K562 (cell line): Measurements from ENCODE around the gene RERE. TPM values are rescaled to one million over a fixed set of nuclear protein-coding genes. Genes with fewer than 3 reads are reported as not detected.
A peak's percentile ranks its signal among the peaks of the same experiment; 100 is the strongest.

Experiments used
- ATAC-seq: fragments of 200-7000 bp; cut with Tn5 transposase; 3 replicates; pipeline ENCODE4 v1.9.1; 2020; ENCODE audit warnings: moderate library complexity
- BruUV-seq: library from RNA; stranded (reverse); fragments of 400-500 nt; replicated peaks from 2 replicates; lab custom pipeline; 2021; lab: Mats Ljungman, UMichigan
- CTCF ChIA-PET: fragments of 300-600 bp; formaldehyde crosslinking; extraction: SDS; loops from one replicate; lab custom pipeline; 2021; ENCODE audit warnings: low intra/inter-chr PET ratio; lab: Yijun Ruan, JAX
- POLR2A ChIA-PET: fragments of 300-600, 350-650 bp; sonication (Branson Sonifier 250); formaldehyde crosslinking; extraction: SDS; loops from one replicate; lab custom pipeline; 2021; ENCODE audit warnings: antibody characterized with exemption, inconsistent platforms; lab: Yijun Ruan, JAX
- DNase-seq, 4 experiments: peaks; one replicate each; pipeline versions ENCODE4 v3.0.0 to v3.0.0-alpha.2; 2011 to 2018; ENCODE audit warnings: low spot score in 3 of 4, mixed read lengths in 3 of 4; ENCODE audit errors: extremely low read depth in 1 of 4
- FAIRE-seq: peaks from 2 replicates; lab custom pipeline; 2011; peaks lifted over from hg19 to GRCh38; lab: Jason Lieb, UNC
- H2AFZ ChIP-seq: 2 replicates; pipeline ENCODE4 v1.6.0; 2011; ENCODE audit warnings: low read depth, low read length, control low read depth, inconsistent platforms
- H3K27ac ChIP-seq: fragments of 200-600 bp; 3 replicates; pipeline ENCODE4 v1.8.0; 2011; ENCODE audit warnings: low read depth, mild to moderate bottlenecking, control low read depth, inconsistent platforms, low read length, moderate library complexity, mixed read lengths; ENCODE audit errors: extremely low read depth
- H3K27me3 ChIP-seq, 2 experiments: fragments of 300-600 bp in 1 of 2; 2 replicates in 1 of 2; 3 replicates in 1 of 2; pipeline versions ENCODE4 v1.6.0 to v1.8.0; 2011; ENCODE audit warnings: inconsistent platforms in 2 of 2, low read length in 2 of 2, mild to moderate bottlenecking in 1 of 2, mixed read lengths in 1 of 2, moderate library complexity in 1 of 2; ENCODE audit not compliant: control insufficient read depth in 2 of 2, insufficient read depth in 2 of 2
- H3K36me3 ChIP-seq: fragments of 300-600 bp; 3 replicates; pipeline ENCODE4 v1.8.0; 2011; ENCODE audit warnings: mild to moderate bottlenecking, low read length, inconsistent platforms; ENCODE audit not compliant: control insufficient read depth, insufficient read depth
- H3K4me1 ChIP-seq, 2 experiments: fragments of 200-600 bp in 1 of 2; replicated peaks in 1 of 2; 2 replicates in 1 of 2; 3 replicates in 1 of 2; pipeline versions ENCODE4 v1.5.1 to v1.8.0; 2011; ENCODE audit warnings: inconsistent platforms in 2 of 2, low read length in 2 of 2, mild to moderate bottlenecking in 1 of 2, mixed read lengths in 1 of 2, moderate library complexity in 1 of 2; ENCODE audit not compliant: control insufficient read depth in 2 of 2, insufficient read depth in 2 of 2
- H3K4me2 ChIP-seq: 2 replicates; pipeline ENCODE4 v1.6.1; 2011; ENCODE audit warnings: low read length, control low read depth, inconsistent platforms, mixed read lengths; ENCODE audit not compliant: insufficient read depth
- H3K4me3 ChIP-seq: fragments of 200-600 bp; sonication (generic), shearing (Covaris generic); 2 replicates; pipeline ENCODE4 v1.5.1; 2016; ENCODE audit warnings: control low read depth, inconsistent platforms
- H3K79me2 ChIP-seq: fragments of 200-600 bp; 3 replicates; pipeline ENCODE4 v1.8.0; 2011; ENCODE audit warnings: low read length, inconsistent platforms; ENCODE audit not compliant: control insufficient read depth, insufficient read depth
- H3K9ac ChIP-seq, 2 experiments: 2 replicates each; pipeline versions ENCODE4 v1.6.0 to v1.6.1; 2011; ENCODE audit warnings: low read depth in 2 of 2, low read length in 2 of 2, control low read depth in 1 of 2, inconsistent platforms in 1 of 2, mild to moderate bottlenecking in 1 of 2, mixed read lengths in 1 of 2; ENCODE audit not compliant: insufficient read depth in 1 of 2
- H3K9me1 ChIP-seq: one replicate; pipeline ENCODE4 v1.6.0; 2011; ENCODE audit warnings: inconsistent platforms, mild to moderate bottlenecking, low read length, moderate library complexity; ENCODE audit not compliant: control insufficient read depth, insufficient read depth
- H3K9me3 ChIP-seq: replicated peaks from 2 replicates; pipeline ENCODE4 v1.5.1; 2011; ENCODE audit warnings: low read depth, low read length, inconsistent platforms; ENCODE audit not compliant: control insufficient read depth, insufficient read depth
- H4K20me1 ChIP-seq: replicated peaks from 2 replicates; pipeline ENCODE4 v1.6.1; 2011; ENCODE audit warnings: low read length, inconsistent platforms, mixed read lengths; ENCODE audit not compliant: control insufficient read depth, insufficient read depth
- MAFK ChIP-seq: IDR thresholded peaks from 2 replicates; pipeline ENCODE4 v1.6.1; 2011; ENCODE audit warnings: low read length, improper control_type of control experiment
- PYGO2 ChIP-seq: fragments of 450-650 bp; IDR thresholded peaks from 2 replicates; pipeline ENCODE4 v1.6.1; 2016; ENCODE audit warnings: mild to moderate bottlenecking, missing genetic modification characterization, moderate library complexity, missing compliant biosample characterization
- SP1 ChIP-seq: sonication (generic); formaldehyde crosslinking; IDR thresholded peaks from 2 replicates; pipeline ENCODE4 v1.8.1; 2022; ENCODE audit warnings: mild to moderate bottlenecking, missing genetic modification reagents
- XRCC4 ChIP-seq: IDR thresholded peaks from one replicate; pipeline ENCODE4 v1.6.1; 2011; ENCODE audit not compliant: insufficient read depth, insufficient read length; ENCODE audit errors: extremely low read depth
- ZFX ChIP-seq: sonication (generic); formaldehyde crosslinking; IDR thresholded peaks from 2 replicates; pipeline ENCODE4 v1.8.0; 2022; ENCODE audit warnings: mild to moderate bottlenecking, missing genetic modification reagents, moderate library complexity
- ZNF766 ChIP-seq: fragments of 200-800 bp; sonication (Bioruptor generic); conservative IDR thresholded peaks from 2 replicates; pipeline ENCODE4 v1.6.1; 2016; ENCODE audit warnings: missing genetic modification characterization, missing compliant biosample characterization
- WGBS: fragments of 100-300 bp; shearing (Covaris generic); methylation state at CpG from one replicate; pipeline ENCODE4 v1.1.6; 2016; ENCODE audit warnings: low coverage, mixed read lengths; ENCODE audit not compliant: insufficient coverage; ENCODE audit errors: missing lambda C conversion rate; 5-methylcytosine and 5-hydroxymethylcytosine counted together
- in situ Hi-C: fragments of 300-500 bp; cut with MboI; formaldehyde crosslinking; loops from 4 replicates; pipeline ENCODE4 v1.15.0; 2018; ENCODE audit warnings: inconsistent platforms, mixed read lengths
- intact Hi-C: fragments of 100-400 bp; cut with micrococcal nuclease; formaldehyde crosslinking; loops from 2 replicates; pipeline ENCODE4 v1.14.2; 2022
- polyA plus RNA-seq, 8 experiments: library from polyadenylated mRNA; depleted of rRNA in 4 of 8; stranded (reverse) in 5 of 8; unstranded in 3 of 8; fragments of >200 nt; fragmentation: Nextera tagmentation in 2 of 8; fragmentation: Illumina TruSeq in 1 of 8; extraction: Ambion mirVana in 2 of 8; extraction: Trizol in 1 of 8; gene quantifications; 2 replicates each; pipeline versions ENCODE4 v1.2.1 to v1.2.3, GENCODE V29; 2011 to 2014; ENCODE audit warnings: inconsistent platforms in 1 of 8, missing spikeins in 1 of 8
- total RNA-seq, 7 experiments: library from RNA; depleted of rRNA in 6 of 7; stranded (reverse); fragments of >200 nt in 6 of 7; fragmentation: Illumina TruSeq in 2 of 7; extraction: Trizol in 2 of 7; gene quantifications; 2 replicates each; pipeline versions ENCODE4 v1.2.1 to v1.2.3, GENCODE V29; 2011 to 2021; ENCODE audit warnings: low replicate concordance in 1 of 7
- TF ChIP-seq, protein P1 (sequence below): fragments of 450-650 bp; formaldehyde crosslinking; conservative IDR thresholded peaks from 2 replicates; pipeline ENCODE4 v1.4.0; 2022; ENCODE audit warnings: mild to moderate bottlenecking, missing genetic modification characterization

RERE gene
- total and polyA plus RNA-seq, 9 of the 15 experiments (the other 6 are each of a cell fraction or from before 2014, with no cell fraction given): 3.0 to 51.5 (median 13.4) TPM

GRCh38 chr1:8525558-8526275 lies 291.7 kb downstream of the RERE start (continued):
- TF ChIP-seq XRCC4: no peak
- TF ChIP-seq PYGO2 (tag): no peak
- TF ChIP-seq ZNF766 (CRISPR knock-in tag): no peak; the same call in 1 of the 2 replicates
- TF ChIP-seq MAFK: peak; percentile 27; the same call in 1 of the 2 replicates

DNA sequence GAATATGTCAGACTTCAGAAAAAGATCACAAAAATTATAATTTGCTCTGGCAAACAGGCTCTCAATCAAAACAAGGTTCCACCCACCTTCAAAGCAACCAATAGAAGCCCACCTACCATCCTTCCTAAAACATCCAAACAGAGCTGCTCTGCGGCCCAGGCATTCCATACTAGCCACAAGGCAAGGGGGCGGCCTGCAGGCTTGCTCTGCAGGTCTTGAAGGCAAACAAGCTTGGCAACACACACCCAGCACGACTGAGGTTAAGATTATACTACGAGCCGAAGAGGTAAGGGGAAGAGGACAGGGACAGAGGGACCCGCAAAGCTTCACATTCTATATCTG lies 292.3 kb downstream of the RERE start:
- Histone ChIP-seq H3K27me3 (no peaks in the 10 kb centered on the region), H3K9me1 (no peaks in the 10 kb centered on the region), H2AFZ (peak overlapping the region; percentile 78), H3K4me3 (peak overlapping the region; percentile 15), H4K20me1 (no peaks in the 10 kb centered on the region), H3K79me2 (peaks cover 21% of the 10 kb centered on the region), H3K27ac (peak overlapping the region; percentile 77), H3K4me2 (peak overlapping the region; percentile 82), H3K4me1 (peaks cover 7 to 27% of the 10 kb centered on the region in 2 experiments; a peak in 4 of 5 replicates), H3K9ac (peak overlapping the region; percentile 42 to 69), H3K9me3 (no peaks in the 10 kb centered on the region), H3K36me3 (no peaks in the 10 kb centered on the region; the same call in 2 of the 3 replicates)
- peak; percentile 58 for ATAC-seq
- TF ChIP-seq ZFX (CRISPR knock-in tag) (peak; percentile 48; the same call in 1 of the 2 replicates), SP1 (CRISPR knock-in tag) (peak; percentile 31; the same call in 1 of the 2 replicates)
- TF ChIP-seq, protein P1, sequence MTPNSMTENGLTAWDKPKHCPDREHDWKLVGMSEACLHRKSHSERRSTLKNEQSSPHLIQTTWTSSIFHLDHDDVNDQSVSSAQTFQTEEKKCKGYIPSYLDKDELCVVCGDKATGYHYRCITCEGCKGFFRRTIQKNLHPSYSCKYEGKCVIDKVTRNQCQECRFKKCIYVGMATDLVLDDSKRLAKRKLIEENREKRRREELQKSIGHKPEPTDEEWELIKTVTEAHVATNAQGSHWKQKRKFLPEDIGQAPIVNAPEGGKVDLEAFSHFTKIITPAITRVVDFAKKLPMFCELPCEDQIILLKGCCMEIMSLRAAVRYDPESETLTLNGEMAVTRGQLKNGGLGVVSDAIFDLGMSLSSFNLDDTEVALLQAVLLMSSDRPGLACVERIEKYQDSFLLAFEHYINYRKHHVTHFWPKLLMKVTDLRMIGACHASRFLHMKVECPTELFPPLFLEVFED (CRISPR knock-in tag): no peak
- ChIA-PET POLR2A (interaction anchor here (0.5 to 2.6 kb wide), 11 partner anchors 8 to 206 kb away, joined by 3 to 15 read pairs (median 4); no protein-coding TSS in a partner anchor), CTCF (no interaction called here)
- no peak for FAIRE-seq
- DNase-seq: peak in 1 of 4 experiments; percentile 50
- intact Hi-C loops (no loop called here), in situ Hi-C loops (no loop called here)
- WGBS: 21% methylated on average over 6 of the region's 6 CpGs
- BruUV-seq: no TSS peak
